Neural cell (in vitro differentiated cells): ENCODE measurements around the gene ARL3. TPM values are rescaled to one million over a fixed set of nuclear protein-coding genes. Genes with fewer than 3 reads are reported as not detected.

ENCODE experiments used
- H2AFZ ChIP-seq: fragments of 200-600, 300-800 bp; sonication (generic), shearing (Covaris generic); 2 replicates; pipeline ENCODE4 v1.6.0; 2014; ENCODE audit warnings: low read depth, mild to moderate bottlenecking, antibody characterized with exemption, low read length, moderate library complexity
- H3F3A ChIP-seq: fragments of 200-600 bp; shearing (Covaris generic); 2 replicates; pipeline ENCODE4 v1.6.1; 2016; ENCODE audit warnings: mild to moderate bottlenecking, moderate library complexity, mixed read lengths, antibody characterized with exemption, low read length; ENCODE audit not compliant: insufficient read depth, poor library complexity, severe bottlenecking
- H3K27ac ChIP-seq: fragments of 200-600, 300-800 bp; sonication (generic), shearing (Covaris generic); 2 replicates; pipeline ENCODE4 v1.5.1; 2014; ENCODE audit warnings: mild to moderate bottlenecking, low read length, moderate library complexity
- H3K27me3 ChIP-seq: fragments of 300-800, 200-600 bp; sonication (generic), shearing (Covaris generic); 2 replicates; pipeline ENCODE4 v1.6.0; 2014; ENCODE audit warnings: mild to moderate bottlenecking, low read depth, low read length, moderate library complexity; ENCODE audit not compliant: insufficient read depth
- H3K36me3 ChIP-seq: fragments of 300-800, 200-600 bp; sonication (generic), shearing (Covaris generic); 2 replicates; pipeline ENCODE4 v1.5.1; 2014; ENCODE audit warnings: mild to moderate bottlenecking, antibody characterized with exemption, low read length, moderate library complexity; ENCODE audit not compliant: insufficient read depth
- H3K4me2 ChIP-seq: fragments of 300-800, 200-600 bp; sonication (generic), shearing (Covaris generic); 2 replicates; pipeline ENCODE4 v1.6.0; 2014; ENCODE audit warnings: mild to moderate bottlenecking, low read length
- H3K4me3 ChIP-seq: fragments of 300-800, 200-600 bp; sonication (generic), shearing (Covaris generic); 2 replicates; pipeline ENCODE4 v1.5.1; 2014; ENCODE audit warnings: mild to moderate bottlenecking, low read length, moderate library complexity
- H3K79me2 ChIP-seq: fragments of 200-600 bp; shearing (Covaris generic); replicated peaks from 2 replicates; pipeline ENCODE4 v1.6.0; 2014; ENCODE audit warnings: mild to moderate bottlenecking, low read length, moderate library complexity; ENCODE audit not compliant: insufficient read depth
- H3K9ac ChIP-seq: fragments of 300-800, 200-600 bp; sonication (generic), shearing (Covaris generic); 2 replicates; pipeline ENCODE4 v1.6.1; 2016; ENCODE audit warnings: mild to moderate bottlenecking, low read length, mixed read lengths
- H3K9me2 ChIP-seq: fragments of 200-600 bp; shearing (Covaris generic); 2 replicates; pipeline ENCODE4 v1.6.1; 2016; ENCODE audit warnings: mild to moderate bottlenecking, low read length, mixed read lengths; ENCODE audit not compliant: insufficient read depth
- H3K9me3 ChIP-seq: fragments of 200-600, 300-800 bp; sonication (generic), shearing (Covaris generic); 2 replicates; pipeline ENCODE4 v1.6.1; 2016; ENCODE audit warnings: mild to moderate bottlenecking, mixed run types, low read length, moderate library complexity, mixed read lengths
- H4K20me1 ChIP-seq: fragments of 200-600 bp; shearing (Covaris generic); 2 replicates; pipeline ENCODE4 v1.6.1; 2016; ENCODE audit warnings: mild to moderate bottlenecking, mixed run types; ENCODE audit not compliant: insufficient read depth
- CTCF ChIP-seq: fragments of 450-650 bp; IDR thresholded peaks from 2 replicates; pipeline ENCODE4 v1.5.1; 2014; ENCODE audit warnings: antibody characterized with exemption, mild to moderate bottlenecking, moderate library complexity; ENCODE audit not compliant: poor library complexity, severe bottlenecking
- EP300 ChIP-seq: fragments of 450-650 bp; conservative IDR thresholded peaks from 2 replicates; pipeline ENCODE4 v1.6.1; 2014; ENCODE audit warnings: antibody characterized with exemption, mild to moderate bottlenecking, moderate library complexity; ENCODE audit not compliant: poor library complexity, severe bottlenecking
- EZH2 ChIP-seq: fragments of 200-600, 300-800 bp; shearing (Covaris generic), sonication (generic); IDR thresholded peaks from 2 replicates; pipeline ENCODE4 v1.6.1; 2014; ENCODE audit warnings: antibody characterized with exemption, low read length, borderline replicate concordance, mild to moderate bottlenecking; ENCODE audit not compliant: insufficient read depth, poor library complexity, severe bottlenecking
- MXI1 ChIP-seq: fragments of 450-650 bp; conservative IDR thresholded peaks from 2 replicates; pipeline ENCODE4 v1.6.1; 2014; ENCODE audit warnings: antibody characterized with exemption, mild to moderate bottlenecking; ENCODE audit not compliant: poor library complexity, severe bottlenecking
- POLR2AphosphoS5 ChIP-seq: IDR thresholded peaks from 2 replicates; pipeline ENCODE4 v1.6.1; 2012
- RAD21 ChIP-seq: fragments of 450-650 bp; conservative IDR thresholded peaks from 2 replicates; pipeline ENCODE4 v1.6.1; 2014; ENCODE audit warnings: antibody characterized with exemption, mild to moderate bottlenecking, moderate library complexity
- REST ChIP-seq: IDR thresholded peaks from 2 replicates; pipeline ENCODE4 v1.6.1; 2012; ENCODE audit warnings: borderline replicate concordance
- SMC3 ChIP-seq: fragments of 450-650 bp; conservative IDR thresholded peaks from 2 replicates; pipeline ENCODE4 v1.6.1; 2014; ENCODE audit warnings: antibody characterized with exemption, mild to moderate bottlenecking, moderate library complexity; ENCODE audit not compliant: poor library complexity
- TAF1 ChIP-seq: IDR thresholded peaks from 2 replicates; pipeline ENCODE4 v1.6.1; 2012; ENCODE audit warnings: low read depth
- polyA plus RNA-seq: library from polyadenylated mRNA; depleted of rRNA; stranded (reverse); fragments of >200 nt; gene quantifications from 2 replicates; pipeline ENCODE4 v1.2.3, GENCODE V29; 2014

Gene ARL3
- polyA plus RNA-seq, 1 donor from 2014 or later: 56.0 TPM

GRCh38 chr10:102670871-102671434 lies 43.2 kb downstream of the ARL3 start:
- Histone ChIP-seq H3K36me3 (no peaks in the 10 kb centered on the region), H2AFZ (no peak overlapping the region), H3K4me2 (no peak overlapping the region), H3K79me2 (no peaks in the 10 kb centered on the region), H3K9ac (peak overlapping the region; percentile 49), H4K20me1 (no peaks in the 10 kb centered on the region), H3K27me3 (no peaks in the 10 kb centered on the region), H3K27ac (peak overlapping the region; percentile 68), H3K9me3 (no peaks in the 10 kb centered on the region), H3K9me2 (no peaks in the 10 kb centered on the region), H3K4me3 (peak overlapping the region; percentile 44), H3F3A (no peaks in the 10 kb centered on the region)
- TF ChIP-seq CTCF (no peak), POLR2AphosphoS5 (peak; percentile 21)

- H3F3A ChIP-seq: no peaks in the 10 kb centered on the region
- no peak overlapping the region for H3K4me2 ChIP-seq
- no peaks in the 10 kb centered on the region for H3K27me3 ChIP-seq
- peak overlapping the region; percentile 68 for H3K27ac ChIP-seq
- H3K9ac ChIP-seq: peak overlapping the region; percentile 49
- H4K20me1 ChIP-seq: no peaks in the 10 kb centered on the region
- no peaks in the 10 kb centered on the region for H3K9me2 ChIP-seq
- no peaks in the 10 kb centered on the region for H3K36me3 ChIP-seq
- H3K4me3 ChIP-seq: peak overlapping the region; percentile 44
- no peaks in the 10 kb centered on the region for H3K9me3 ChIP-seq
- no peaks in the 10 kb centered on the region for H3K79me2 ChIP-seq
- no peak for TF ChIP-seq EZH2
- no peak overlapping the region for H2AFZ ChIP-seq
Observed at GRCh38 chr10:102670065-102670670, 44.0 kb downstream of the ARL3 start.

DNA sequence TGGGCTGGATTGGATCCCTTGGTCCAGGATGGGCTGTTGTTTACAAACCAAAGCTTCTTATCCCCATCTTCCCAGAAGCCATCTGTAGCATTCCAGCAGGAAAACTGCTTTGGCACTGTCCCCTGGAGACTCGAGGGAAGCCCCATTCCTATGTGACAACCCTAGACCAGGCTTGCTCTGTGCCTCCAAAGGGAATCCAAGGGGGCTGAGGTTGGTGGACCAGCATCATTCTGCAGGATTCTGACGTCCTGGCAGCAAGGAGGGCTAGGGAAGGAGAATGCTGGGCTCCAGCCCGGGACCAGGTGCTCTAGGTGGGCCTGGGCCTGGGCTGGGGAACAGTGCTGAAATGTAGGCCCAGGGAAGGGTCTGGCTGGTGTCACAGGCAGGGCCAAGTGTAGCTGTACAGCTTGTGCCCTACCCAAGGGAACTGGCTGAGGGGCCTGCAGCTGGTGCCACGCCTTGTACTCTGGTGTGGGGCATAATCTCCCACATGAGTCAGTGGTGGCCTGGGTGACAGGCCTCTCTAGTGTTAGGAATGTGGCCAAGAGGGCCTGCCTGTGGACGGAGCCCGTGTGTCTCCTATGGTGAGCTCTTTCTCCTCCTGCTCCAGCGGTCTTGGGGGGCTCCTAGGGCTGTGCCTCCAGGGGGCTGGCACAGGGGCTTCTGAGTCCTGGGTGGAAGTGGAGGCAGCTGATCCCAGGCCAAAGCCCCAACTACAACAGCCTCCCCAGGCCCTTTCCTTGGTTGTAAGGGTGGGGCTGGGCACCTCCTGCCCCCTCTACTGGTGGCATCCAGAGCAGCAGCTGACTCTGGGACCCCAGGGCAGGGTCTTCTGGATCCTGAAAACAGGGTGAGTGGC lies 44.8 kb downstream of the ARL3 start:
- Histone ChIP-seq H3K27me3 (no peaks in the 10 kb centered on the region), H3K9ac (no peak overlapping the region), H3K36me3 (no peaks in the 10 kb centered on the region), H3K9me2 (no peaks in the 10 kb centered on the region), H3K4me3 (no peak overlapping the region), H3K4me2 (no peak overlapping the region), H3K79me2 (no peaks in the 10 kb centered on the region), H4K20me1 (no peaks in the 10 kb centered on the region), H3K9me3 (no peaks in the 10 kb centered on the region), H2AFZ (no peak overlapping the region), H3K27ac (no peak overlapping the region), H3F3A (no peaks in the 10 kb centered on the region)
- peak; percentile 46 for TF ChIP-seq CTCF
- peak; percentile 0 for TF ChIP-seq POLR2AphosphoS5
- TF ChIP-seq MXI1: no peak
- peak; percentile 15 for TF ChIP-seq SMC3
- TF ChIP-seq EZH2: no peak
- no peak for TF ChIP-seq TAF1
- no peak for TF ChIP-seq RAD21
- no peak for TF ChIP-seq REST
- TF ChIP-seq EP300: no peak
